Measurements from ENCODE around the gene TMEM170B.

TMEM170B gene

GRCh38 chr6:11586536-11586935, 49.0 kb downstream of the TMEM170B start:
- Histone ChIP-seq H3K36me3 (ENCODE audit: insufficient read depth, low read length) (no peaks in the 10 kb centered on the region), H3K4me3 (ENCODE audit: low read depth, low read length) (peak overlapping the region; percentile 11; the same call in 1 of the 2 replicates), H3K79me2 (ENCODE audit: control insufficient read depth, insufficient read depth, low read length, unreplicated experiment) (no peaks in the 10 kb centered on the region), H2AFZ (ENCODE audit: low read length, unreplicated experiment) (peak overlapping the region; percentile 92), H3K27me3 (ENCODE audit: insufficient read depth, low read length) (no peaks in the 10 kb centered on the region), H3K4me1 (ENCODE audit: control insufficient read depth, insufficient read depth, low read length, unreplicated experiment) (peaks cover 33% of the 10 kb centered on the region), H3K27ac (ENCODE audit: low read depth, low read length) (peak overlapping the region; percentile 75)

GRCh38 chr6:11589261-11589660, 51.7 kb downstream of the TMEM170B start:
- Histone ChIP-seq H3K36me3 (ENCODE audit: insufficient read depth, low read length) (no peaks in the 10 kb centered on the region), H3K4me3 (ENCODE audit: low read depth, low read length) (no peak overlapping the region), H3K27me3 (ENCODE audit: insufficient read depth, low read length) (no peaks in the 10 kb centered on the region), H3K4me1 (ENCODE audit: control insufficient read depth, insufficient read depth, low read length, unreplicated experiment) (peaks cover 39% of the 10 kb centered on the region), H2AFZ (ENCODE audit: low read length, unreplicated experiment) (peak overlapping the region; percentile 94), H3K79me2 (ENCODE audit: control insufficient read depth, insufficient read depth, low read length, unreplicated experiment) (no peaks in the 10 kb centered on the region), H3K27ac (ENCODE audit: low read depth, low read length) (peak overlapping the region; percentile 96)

- Histone ChIP-seq H3K4me3 (ENCODE audit: low read depth, low read length) (no peak overlapping the region), H3K27ac (ENCODE audit: low read depth, low read length) (no peak overlapping the region), H3K79me2 (ENCODE audit: control insufficient read depth, insufficient read depth, low read length, unreplicated experiment) (no peaks in the 10 kb centered on the region), H3K4me1 (ENCODE audit: control insufficient read depth, insufficient read depth, low read length, unreplicated experiment) (peaks cover 26% of the 10 kb centered on the region), H3K36me3 (ENCODE audit: insufficient read depth, low read length) (no peaks in the 10 kb centered on the region), H3K27me3 (ENCODE audit: insufficient read depth, low read length) (no peaks in the 10 kb centered on the region), H2AFZ (ENCODE audit: low read length, unreplicated experiment) (no peak overlapping the region)
Measured at GRCh38 chr6:11592294-11592906, 54.9 kb downstream of the TMEM170B start.

- Histone ChIP-seq H3K27ac (ENCODE audit: low read depth, low read length) (no peak overlapping the region), H3K4me1 (ENCODE audit: control insufficient read depth, insufficient read depth, low read length, unreplicated experiment) (peaks cover 26% of the 10 kb centered on the region), H3K27me3 (ENCODE audit: insufficient read depth, low read length) (no peaks in the 10 kb centered on the region), H3K79me2 (ENCODE audit: control insufficient read depth, insufficient read depth, low read length, unreplicated experiment) (no peaks in the 10 kb centered on the region), H3K4me3 (ENCODE audit: low read depth, low read length) (no peak overlapping the region), H2AFZ (ENCODE audit: low read length, unreplicated experiment) (no peak overlapping the region), H3K36me3 (ENCODE audit: insufficient read depth, low read length) (no peaks in the 10 kb centered on the region)
Measured at GRCh38 chr6:11593096-11593495, 55.5 kb downstream of the TMEM170B start.

- Histone ChIP-seq H3K79me2 (ENCODE audit: control insufficient read depth, insufficient read depth, low read length, unreplicated experiment) (no peaks in the 10 kb centered on the region), H3K4me1 (ENCODE audit: control insufficient read depth, insufficient read depth, low read length, unreplicated experiment) (peaks cover 6% of the 10 kb centered on the region), H3K27me3 (ENCODE audit: insufficient read depth, low read length) (no peaks in the 10 kb centered on the region), H3K27ac (ENCODE audit: low read depth, low read length) (no peak overlapping the region), H2AFZ (ENCODE audit: low read length, unreplicated experiment) (no peak overlapping the region), H3K4me3 (ENCODE audit: low read depth, low read length) (no peak overlapping the region), H3K36me3 (ENCODE audit: insufficient read depth, low read length) (no peaks in the 10 kb centered on the region)
Measured at GRCh38 chr6:11595903-11596302, 58.4 kb downstream of the TMEM170B start.

- Histone ChIP-seq H3K27ac (ENCODE audit: low read depth, low read length) (no peak overlapping the region), H3K79me2 (ENCODE audit: control insufficient read depth, insufficient read depth, low read length, unreplicated experiment) (no peaks in the 10 kb centered on the region)
Measured at GRCh38 chr6:11596640-11597237, 59.2 kb downstream of the TMEM170B start.

GRCh38 chr6:11598687-11599086, 61.1 kb downstream of the TMEM170B start:
- Histone ChIP-seq H3K27ac (ENCODE audit: low read depth, low read length) (no peak overlapping the region), H3K4me3 (ENCODE audit: low read depth, low read length) (no peak overlapping the region), H3K27me3 (ENCODE audit: insufficient read depth, low read length) (no peaks in the 10 kb centered on the region), H3K4me1 (ENCODE audit: control insufficient read depth, insufficient read depth, low read length, unreplicated experiment) (no peaks in the 10 kb centered on the region), H3K36me3 (ENCODE audit: insufficient read depth, low read length) (no peaks in the 10 kb centered on the region), H2AFZ (ENCODE audit: low read length, unreplicated experiment) (no peak overlapping the region), H3K79me2 (ENCODE audit: control insufficient read depth, insufficient read depth, low read length, unreplicated experiment) (no peaks in the 10 kb centered on the region)

More at GRCh38 chr6:11596640-11597237, 59.2 kb downstream of the TMEM170B start:
- Histone ChIP-seq H3K36me3 (ENCODE audit: insufficient read depth, low read length) (no peaks in the 10 kb centered on the region), H3K27me3 (ENCODE audit: insufficient read depth, low read length) (no peaks in the 10 kb centered on the region), H2AFZ (ENCODE audit: low read length, unreplicated experiment) (no peak overlapping the region), H3K4me1 (ENCODE audit: control insufficient read depth, insufficient read depth, low read length, unreplicated experiment) (peaks cover 6% of the 10 kb centered on the region), H3K4me3 (ENCODE audit: low read depth, low read length) (no peak overlapping the region)

- Histone ChIP-seq H3K27ac (ENCODE audit: low read depth, low read length) (no peak overlapping the region), H3K4me3 (ENCODE audit: low read depth, low read length) (no peak overlapping the region), H3K27me3 (ENCODE audit: insufficient read depth, low read length) (no peaks in the 10 kb centered on the region), H3K79me2 (ENCODE audit: control insufficient read depth, insufficient read depth, low read length, unreplicated experiment) (no peaks in the 10 kb centered on the region), H3K4me1 (ENCODE audit: control insufficient read depth, insufficient read depth, low read length, unreplicated experiment) (no peaks in the 10 kb centered on the region), H2AFZ (ENCODE audit: low read length, unreplicated experiment) (no peak overlapping the region), H3K36me3 (ENCODE audit: insufficient read depth, low read length) (no peaks in the 10 kb centered on the region)
Measured at GRCh38 chr6:11600251-11600650, 62.7 kb downstream of the TMEM170B start.

- Histone ChIP-seq H3K36me3 (ENCODE audit: insufficient read depth, low read length) (no peaks in the 10 kb centered on the region), H3K4me3 (ENCODE audit: low read depth, low read length) (no peak overlapping the region), H3K4me1 (ENCODE audit: control insufficient read depth, insufficient read depth, low read length, unreplicated experiment) (no peaks in the 10 kb centered on the region), H3K27ac (ENCODE audit: low read depth, low read length) (no peak overlapping the region), H3K27me3 (ENCODE audit: insufficient read depth, low read length) (no peaks in the 10 kb centered on the region), H2AFZ (ENCODE audit: low read length, unreplicated experiment) (no peak overlapping the region), H3K79me2 (ENCODE audit: control insufficient read depth, insufficient read depth, low read length, unreplicated experiment) (no peaks in the 10 kb centered on the region)
Measured at GRCh38 chr6:11601776-11602605, 64.4 kb downstream of the TMEM170B start.

- H3K4me3 ChIP-seq (ENCODE audit: low read depth, low read length), result no peak overlapping the region
- H3K79me2 ChIP-seq (ENCODE audit: control insufficient read depth, insufficient read depth, low read length, unreplicated experiment), result no peaks in the 10 kb centered on the region
- no peaks in the 10 kb centered on the region for H3K36me3 ChIP-seq (ENCODE audit: insufficient read depth, low read length)
- no peak overlapping the region for H2AFZ ChIP-seq (ENCODE audit: low read length, unreplicated experiment)
- no peak overlapping the region for H3K27ac ChIP-seq (ENCODE audit: low read depth, low read length)
- peaks cover 8% of the 10 kb centered on the region for H3K4me1 ChIP-seq (ENCODE audit: control insufficient read depth, insufficient read depth, low read length, unreplicated experiment)
- H3K27me3 ChIP-seq (ENCODE audit: insufficient read depth, low read length), result no peaks in the 10 kb centered on the region
Measured at GRCh38 chr6:11604215-11604614, 66.7 kb downstream of the TMEM170B start.
